HFFc6 (cell line): ENCODE results near the gene RC3H2. TPM values are rescaled to one million over a fixed set of nuclear protein-coding genes. Genes with fewer than 3 reads are reported as not detected.
A peak's percentile ranks its signal among the peaks of the same experiment; 100 is the strongest.
"Not testable (repeated sequence)": the region's sequence is repeated elsewhere in the genome, so short reads cannot be mapped to it uniquely, and the experiment has no call there.

Experiments
- DNase-seq: peaks from one replicate; pipeline ENCODE4 v3.0.0-alpha.2; 2018
- H3K27ac Mint-ChIP-seq: 2 replicates; pipeline ENCODE4 v1.8.0; 2020; ENCODE audit warnings: mild to moderate bottlenecking, mixed read lengths
- H3K27me3 Mint-ChIP-seq: 2 replicates; pipeline ENCODE4 v1.8.0; 2021; ENCODE audit warnings: mild to moderate bottlenecking, moderate library complexity, mixed read lengths; ENCODE audit not compliant: insufficient read depth
- H3K36me3 Mint-ChIP-seq: 2 replicates; pipeline ENCODE4 v1.8.0; 2021; ENCODE audit warnings: low read depth, mixed read lengths
- H3K4me1 Mint-ChIP-seq: 2 replicates; pipeline ENCODE4 v1.8.0; 2020; ENCODE audit warnings: low read depth, mixed read lengths
- H3K4me3 Mint-ChIP-seq: 2 replicates; pipeline ENCODE4 v1.8.0; 2020; ENCODE audit warnings: mild to moderate bottlenecking, moderate library complexity, mixed read lengths
- H3K9me3 Mint-ChIP-seq: 2 replicates; pipeline ENCODE4 v1.8.0; 2020; ENCODE audit warnings: mild to moderate bottlenecking, mixed read lengths
- total RNA-seq, 6 experiments: library from RNA; stranded (reverse); fragmentation: NEBNext Ultra II Directional; extraction: Animal tissue kit (Norgen Biotek cat#: 25700); gene quantifications; 2 replicates in 1 of 6; 3 replicates in 5 of 6; pipeline ENCODE4 v1.2.3, GENCODE V29; 2021
- TF ChIP-seq, protein P1 (sequence below): fragments of 200-600 bp; sonication (generic); IDR thresholded peaks from 2 replicates; pipeline ENCODE4 v1.5.0; 2021; ENCODE audit warnings: antibody characterized with exemption, mild to moderate bottlenecking

Gene RC3H2
- total RNA-seq, 6 experiments from 2014 or later = 38.8 to 46.1 (median 41.5) TPM

- TF ChIP-seq, protein P1, sequence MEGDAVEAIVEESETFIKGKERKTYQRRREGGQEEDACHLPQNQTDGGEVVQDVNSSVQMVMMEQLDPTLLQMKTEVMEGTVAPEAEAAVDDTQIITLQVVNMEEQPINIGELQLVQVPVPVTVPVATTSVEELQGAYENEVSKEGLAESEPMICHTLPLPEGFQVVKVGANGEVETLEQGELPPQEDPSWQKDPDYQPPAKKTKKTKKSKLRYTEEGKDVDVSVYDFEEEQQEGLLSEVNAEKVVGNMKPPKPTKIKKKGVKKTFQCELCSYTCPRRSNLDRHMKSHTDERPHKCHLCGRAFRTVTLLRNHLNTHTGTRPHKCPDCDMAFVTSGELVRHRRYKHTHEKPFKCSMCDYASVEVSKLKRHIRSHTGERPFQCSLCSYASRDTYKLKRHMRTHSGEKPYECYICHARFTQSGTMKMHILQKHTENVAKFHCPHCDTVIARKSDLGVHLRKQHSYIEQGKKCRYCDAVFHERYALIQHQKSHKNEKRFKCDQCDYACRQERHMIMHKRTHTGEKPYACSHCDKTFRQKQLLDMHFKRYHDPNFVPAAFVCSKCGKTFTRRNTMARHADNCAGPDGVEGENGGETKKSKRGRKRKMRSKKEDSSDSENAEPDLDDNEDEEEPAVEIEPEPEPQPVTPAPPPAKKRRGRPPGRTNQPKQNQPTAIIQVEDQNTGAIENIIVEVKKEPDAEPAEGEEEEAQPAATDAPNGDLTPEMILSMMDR = peak; percentile 35; the same call in 1 of the 2 replicates
- DNase-seq, H3K9me3 Mint-ChIP-seq, H3K4me1 Mint-ChIP-seq, H3K27me3 Mint-ChIP-seq, H3K4me3 Mint-ChIP-seq, H3K36me3 Mint-ChIP-seq, H3K27ac Mint-ChIP-seq: not testable (repeated sequence)
Measured at GRCh38 chr9:122838441-122838840, 66.7 kb downstream of the RC3H2 start.

- H3K27ac Mint-ChIP-seq = no peak overlapping the region
- H3K27me3 Mint-ChIP-seq = peaks cover 6% of the 10 kb centered on the region
- DNase-seq = no peak
- TF ChIP-seq, protein P1 = no peak
- no peaks in the 10 kb centered on the region for H3K36me3 Mint-ChIP-seq
- H3K4me1 Mint-ChIP-seq = no peaks in the 10 kb centered on the region
- H3K9me3 Mint-ChIP-seq = no peaks in the 10 kb centered on the region; the same call in 1 of the 2 replicates
- no peak overlapping the region for H3K4me3 Mint-ChIP-seq
Measured at GRCh38 chr9:122837266-122837850, 67.8 kb downstream of the RC3H2 start.

GRCh38 chr9:122835313-122835731 lies 69.8 kb downstream of the RC3H2 start:
- Mint-ChIP-seq H3K36me3 (no peaks in the 10 kb centered on the region), H3K27ac (no peak overlapping the region), H3K9me3 (no peaks in the 10 kb centered on the region; the same call in 1 of the 2 replicates), H3K4me1 (no peaks in the 10 kb centered on the region), H3K4me3 (no peak overlapping the region), H3K27me3 (peaks cover 6% of the 10 kb centered on the region; the same call in 1 of the 2 replicates)
- TF ChIP-seq, protein P1 = no peak
- DNase-seq = no peak

DNA sequence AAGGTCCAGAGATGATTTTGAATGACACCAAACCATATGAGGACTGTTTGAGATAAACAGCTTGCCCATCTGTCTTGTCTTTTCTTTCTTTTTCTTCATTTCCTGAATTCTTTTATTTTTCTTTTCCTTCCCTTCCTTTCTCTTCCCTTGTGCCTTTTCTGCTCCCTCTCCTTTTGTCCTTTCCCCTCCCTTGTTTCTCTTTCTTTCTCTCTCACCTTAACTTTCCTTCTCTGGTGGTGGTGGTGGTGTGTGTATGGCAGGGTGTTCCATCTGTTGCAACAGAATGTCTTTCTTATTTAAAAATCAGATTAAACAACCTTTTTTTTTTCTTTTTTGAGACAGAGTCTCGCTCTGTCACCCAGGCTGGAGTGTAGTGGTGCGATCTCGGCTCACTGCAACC lies 73.0 kb downstream of the RC3H2 start:
- H3K9me3 Mint-ChIP-seq = no peaks in the 10 kb centered on the region
- DNase-seq = no peak
- no peak overlapping the region for H3K27ac Mint-ChIP-seq
- H3K27me3 Mint-ChIP-seq = peaks cover 2% of the 10 kb centered on the region
- TF ChIP-seq, protein P1 = no peak
- H3K4me3 Mint-ChIP-seq = no peak overlapping the region
- H3K4me1 Mint-ChIP-seq = peaks cover 3% of the 10 kb centered on the region
- no peaks in the 10 kb centered on the region for H3K36me3 Mint-ChIP-seq

DNA sequence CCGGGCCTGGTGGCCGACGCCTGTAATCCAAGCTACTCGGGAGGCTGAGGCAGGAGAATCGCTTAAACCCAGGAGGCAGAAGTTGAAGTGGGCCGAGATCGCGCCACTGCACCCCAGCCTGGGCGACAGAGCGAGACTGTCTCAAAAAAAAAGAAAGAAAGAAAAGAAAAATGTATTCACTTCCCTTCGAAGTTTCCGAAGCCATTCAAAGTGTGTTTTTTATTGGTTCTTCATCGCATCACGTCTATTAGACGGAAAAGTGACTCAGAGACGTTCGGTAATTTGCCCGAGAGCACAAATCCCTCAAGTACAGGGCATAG lies 76.2 kb downstream of the RC3H2 start:
- H3K36me3 Mint-ChIP-seq = not testable (repeated sequence)
- H3K27ac Mint-ChIP-seq = peak overlapping the region; percentile 90

DNA sequence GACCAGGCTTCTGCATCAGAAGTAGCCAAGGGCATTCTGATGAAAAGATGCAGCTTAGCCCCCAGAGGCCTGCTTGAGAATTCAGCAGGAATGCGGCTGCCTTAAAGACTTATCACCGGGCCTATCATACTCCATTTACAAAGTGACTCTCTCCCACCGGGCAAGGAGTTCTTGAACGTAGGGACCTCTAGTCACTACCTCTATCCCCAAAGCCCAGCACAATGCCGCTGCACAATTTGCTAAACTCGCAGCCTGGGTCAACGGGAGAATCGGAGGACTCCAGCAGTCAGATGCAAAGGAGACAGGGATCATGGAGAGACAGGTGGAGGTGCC lies 77.4 kb downstream of the RC3H2 start:
- Mint-ChIP-seq H3K9me3 (no peaks in the 10 kb centered on the region), H3K4me3 (peak overlapping the region; percentile 99), H3K4me1 (peaks cover 23% of the 10 kb centered on the region), H3K36me3 (peaks cover 4% of the 10 kb centered on the region; the same call in 1 of the 2 replicates), H3K27ac (peak overlapping the region; percentile 90), H3K27me3 (no peaks in the 10 kb centered on the region; the same call in none of the 2 replicates)
- DNase-seq = peak; percentile 53
- TF ChIP-seq, protein P1 = no peak

More for the DNA sequence above, 76.2 kb downstream of the RC3H2 start:
- not testable (repeated sequence) for H3K27me3 Mint-ChIP-seq, H3K9me3 Mint-ChIP-seq, DNase-seq
- H3K4me1 Mint-ChIP-seq = peaks cover 23% of the 10 kb centered on the region
- peak overlapping the region; percentile 99 for H3K4me3 Mint-ChIP-seq
